CD4-positive, alpha-beta T cell treated with Interleukin-4 for 4 hours (primary cell): ENCODE data around the gene TCF7.
A peak's percentile ranks its signal among the peaks of the same experiment; 100 is the strongest.

Source experiments
- DNase-seq: peaks from one replicate; pipeline ENCODE4 v3.0.0-alpha.2; 2020

TCF7 gene

DNA sequence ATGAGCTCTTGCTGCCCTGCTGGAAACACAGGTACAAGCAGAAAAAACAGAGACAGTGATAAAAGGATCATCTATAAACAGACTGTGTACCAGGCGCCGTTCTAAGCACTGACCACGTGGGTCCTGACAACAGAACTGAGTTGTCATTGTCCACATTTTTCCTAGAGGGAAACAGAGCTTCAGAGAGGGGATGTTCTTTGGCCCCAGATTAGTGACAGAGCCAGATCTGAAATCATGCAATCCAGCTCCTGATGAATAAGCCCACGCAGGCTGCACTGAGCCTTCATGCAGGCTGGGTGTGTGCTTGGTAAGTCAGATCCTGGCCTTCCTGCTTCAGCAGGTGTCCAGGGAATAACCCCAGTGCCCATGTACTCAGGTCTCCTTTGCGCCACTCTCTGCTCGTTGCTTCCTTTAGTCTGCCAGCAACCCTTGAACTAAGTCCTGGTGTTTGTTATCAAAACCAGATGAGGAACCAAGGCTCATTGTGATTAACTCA lies 22.8 kb upstream of the TCF7 start:
- no peak for DNase-seq

DNA sequence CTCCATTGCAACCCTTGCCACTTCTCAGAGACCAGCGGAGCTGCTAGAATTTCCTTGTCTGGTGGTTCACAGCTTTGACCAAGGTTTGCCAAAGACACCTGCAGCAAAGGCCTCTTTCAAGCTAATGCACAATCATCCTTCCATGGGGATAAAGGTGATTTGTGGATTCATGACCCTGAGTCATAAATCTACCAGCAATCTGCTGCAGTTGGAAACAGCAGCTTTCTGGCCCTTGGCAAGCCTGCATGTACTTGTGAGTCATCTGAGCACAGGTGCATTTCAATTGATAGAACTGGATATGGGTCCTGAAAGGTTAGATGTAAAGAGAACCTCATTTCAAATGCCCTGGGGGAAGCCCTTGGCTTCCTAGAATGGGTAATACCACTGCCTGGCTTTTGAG lies 21.6 kb upstream of the TCF7 start:
- DNase-seq, result no peak

DNA sequence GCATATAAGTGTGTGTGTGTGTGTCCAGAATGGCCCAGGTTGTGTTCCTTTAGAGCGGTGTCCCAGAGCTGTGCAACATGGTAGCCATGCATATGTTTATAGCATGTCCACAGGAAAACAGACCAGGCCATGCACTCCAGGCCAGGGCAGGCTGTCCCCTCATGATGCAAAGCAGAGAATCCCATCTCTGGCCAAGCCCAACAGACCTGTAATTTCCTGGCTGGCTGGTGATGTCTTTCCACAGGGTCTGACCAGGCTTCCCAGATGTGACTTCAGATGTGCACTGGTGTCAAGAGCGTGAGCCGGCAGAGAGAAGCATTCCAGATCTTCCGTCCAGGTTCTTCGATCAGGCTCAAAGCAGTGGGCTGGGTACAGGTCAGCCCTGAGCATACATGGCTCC lies 21.1 kb upstream of the TCF7 start:
- no peak for DNase-seq

DNA sequence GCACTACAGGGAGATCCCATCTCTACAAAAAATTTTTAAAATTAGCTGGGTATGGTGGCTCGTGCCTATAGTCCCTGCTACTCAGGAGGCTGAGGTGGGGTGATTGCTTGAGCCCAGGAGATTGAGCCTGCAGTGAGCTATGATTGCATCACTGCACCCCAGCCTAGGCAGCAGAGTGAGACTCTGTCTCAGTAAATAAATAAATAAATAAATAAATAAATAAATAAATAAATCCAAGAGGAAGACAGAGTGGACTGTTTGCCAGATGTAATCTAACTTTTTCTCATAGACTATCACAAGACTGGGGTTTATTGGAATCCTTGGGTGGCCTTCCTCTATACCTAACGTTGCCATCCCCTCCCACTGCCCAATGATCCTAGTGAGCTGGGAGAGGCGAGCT lies 19.2 kb upstream of the TCF7 start:
- DNase-seq, result no peak

DNA sequence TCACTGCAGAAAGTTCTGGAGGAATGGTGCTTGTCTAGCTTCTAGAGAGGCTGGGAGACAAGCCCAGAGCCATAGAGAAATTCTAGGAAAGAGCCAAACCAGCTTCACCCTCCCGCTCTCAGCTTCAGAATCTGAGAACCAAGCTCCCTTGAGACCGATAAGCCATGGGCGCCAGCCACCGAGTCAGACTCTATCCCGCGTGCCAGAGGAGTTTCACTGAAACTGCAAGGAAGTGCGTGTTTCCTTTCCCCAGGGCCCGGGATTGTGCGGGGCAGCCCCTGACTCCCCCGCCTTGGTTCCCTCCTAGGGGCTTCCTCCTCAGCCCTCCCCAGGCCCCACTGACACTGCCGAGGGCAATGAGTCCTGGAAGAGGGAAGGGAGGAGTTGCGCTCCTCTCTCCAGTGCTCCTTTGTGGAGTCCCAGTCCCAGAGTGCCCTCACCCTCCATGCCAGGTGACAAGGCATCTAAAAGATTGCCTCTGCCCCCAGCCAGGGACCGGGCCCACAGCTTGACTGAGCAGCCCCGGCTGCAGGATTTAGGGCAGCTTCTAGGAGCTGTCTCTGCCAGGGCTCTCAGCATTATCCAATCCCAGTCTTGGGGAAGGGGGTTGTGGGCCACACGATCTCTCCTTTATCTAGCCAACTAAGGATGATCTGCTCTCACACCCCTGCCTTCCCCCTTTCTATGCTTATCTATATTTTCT lies 18.4 kb upstream of the TCF7 start:
- no peak for DNase-seq

DNA sequence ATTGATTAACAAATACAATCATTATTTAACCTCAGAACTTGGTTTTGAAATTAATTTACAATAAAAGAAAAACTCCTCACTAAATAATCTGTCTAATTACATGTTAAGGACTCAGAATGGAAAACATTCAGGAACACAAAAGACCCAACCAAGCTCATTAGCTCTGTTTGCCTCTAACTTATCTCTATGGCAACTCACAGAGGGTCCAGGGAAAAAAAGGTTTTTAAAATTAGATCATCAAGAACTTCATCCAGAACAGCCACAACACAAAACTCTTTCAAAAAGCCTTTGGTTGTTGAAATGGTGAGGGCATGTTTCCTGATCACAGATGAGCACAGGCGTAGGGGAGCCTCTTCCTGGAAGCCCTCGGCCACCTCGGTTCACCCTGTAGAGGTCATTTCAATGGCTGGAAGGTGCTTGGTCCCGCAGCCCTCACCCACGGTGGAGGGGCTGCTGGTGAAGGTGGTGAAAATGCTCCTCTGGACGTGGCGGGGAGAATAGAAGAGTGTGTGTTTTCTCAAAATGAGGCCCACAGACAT lies 17.2 kb upstream of the TCF7 start:
- no peak for DNase-seq

DNA sequence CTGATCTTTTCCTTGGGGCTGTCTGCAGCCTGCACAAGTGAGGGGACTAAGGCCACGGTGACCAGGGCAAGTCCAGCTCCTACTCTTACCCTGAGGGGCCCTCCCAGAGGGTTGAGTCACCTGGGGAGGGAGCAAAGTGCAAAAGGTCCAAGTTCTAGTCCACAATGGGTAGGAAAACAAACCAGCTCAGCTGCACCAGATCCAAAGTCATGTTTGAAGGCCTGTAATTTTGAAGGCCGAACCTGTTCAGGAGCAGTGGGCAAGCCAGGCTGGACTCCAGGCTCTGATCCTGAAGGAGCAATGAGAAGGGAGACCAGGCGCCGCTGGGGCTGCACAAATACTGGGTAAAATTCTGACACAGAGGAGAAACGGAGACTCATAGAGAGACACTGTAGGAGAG lies 15.8 kb upstream of the TCF7 start:
- DNase-seq, result no peak

DNA sequence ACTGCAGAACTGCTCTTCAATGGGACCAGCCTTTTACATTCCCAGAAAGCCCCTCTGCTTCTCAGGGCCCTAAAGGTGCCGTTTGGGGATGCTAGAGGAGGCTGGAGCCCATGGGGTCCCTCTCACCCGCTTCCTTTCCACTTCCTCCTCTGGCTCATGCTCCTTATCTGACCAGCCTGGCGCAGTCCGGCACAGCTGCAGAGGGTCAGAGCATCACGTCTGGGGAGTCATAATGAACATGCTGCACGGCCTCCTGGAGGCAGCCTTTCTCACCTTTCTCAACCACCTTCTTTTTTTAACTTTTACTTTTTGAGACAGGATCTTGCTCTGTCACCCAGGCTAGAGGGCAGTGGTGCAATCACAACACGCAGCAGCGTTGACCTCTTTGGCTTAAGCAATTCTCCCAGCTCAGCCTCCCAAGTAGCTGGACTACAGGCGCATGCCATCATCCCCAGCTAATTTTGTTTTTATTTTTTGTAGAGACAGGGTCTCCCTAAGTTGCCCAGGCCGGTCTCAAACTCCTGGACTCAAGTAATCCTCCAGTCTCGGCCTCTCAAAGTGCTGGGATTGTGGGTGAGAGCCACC lies 15.1 kb upstream of the TCF7 start:
- no peak for DNase-seq

DNA sequence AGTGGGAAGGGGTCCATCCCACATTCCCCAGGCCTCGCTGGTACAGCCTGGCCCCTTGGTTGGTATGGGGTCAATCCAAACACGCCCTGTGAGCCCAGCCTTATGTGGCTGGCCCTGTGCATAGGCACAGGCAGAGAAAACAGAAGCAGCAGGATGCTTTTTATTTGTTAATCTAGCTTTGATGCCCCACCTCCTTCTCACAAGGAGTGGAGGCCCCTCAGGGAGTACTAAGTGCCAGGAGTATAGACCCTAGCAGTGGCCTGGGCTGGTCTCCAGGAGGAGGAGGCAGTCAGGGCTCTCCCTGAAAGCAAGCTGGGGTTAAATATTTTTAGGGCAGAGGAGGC lies 14.6 kb upstream of the TCF7 start:
- DNase-seq, result no peak

DNA sequence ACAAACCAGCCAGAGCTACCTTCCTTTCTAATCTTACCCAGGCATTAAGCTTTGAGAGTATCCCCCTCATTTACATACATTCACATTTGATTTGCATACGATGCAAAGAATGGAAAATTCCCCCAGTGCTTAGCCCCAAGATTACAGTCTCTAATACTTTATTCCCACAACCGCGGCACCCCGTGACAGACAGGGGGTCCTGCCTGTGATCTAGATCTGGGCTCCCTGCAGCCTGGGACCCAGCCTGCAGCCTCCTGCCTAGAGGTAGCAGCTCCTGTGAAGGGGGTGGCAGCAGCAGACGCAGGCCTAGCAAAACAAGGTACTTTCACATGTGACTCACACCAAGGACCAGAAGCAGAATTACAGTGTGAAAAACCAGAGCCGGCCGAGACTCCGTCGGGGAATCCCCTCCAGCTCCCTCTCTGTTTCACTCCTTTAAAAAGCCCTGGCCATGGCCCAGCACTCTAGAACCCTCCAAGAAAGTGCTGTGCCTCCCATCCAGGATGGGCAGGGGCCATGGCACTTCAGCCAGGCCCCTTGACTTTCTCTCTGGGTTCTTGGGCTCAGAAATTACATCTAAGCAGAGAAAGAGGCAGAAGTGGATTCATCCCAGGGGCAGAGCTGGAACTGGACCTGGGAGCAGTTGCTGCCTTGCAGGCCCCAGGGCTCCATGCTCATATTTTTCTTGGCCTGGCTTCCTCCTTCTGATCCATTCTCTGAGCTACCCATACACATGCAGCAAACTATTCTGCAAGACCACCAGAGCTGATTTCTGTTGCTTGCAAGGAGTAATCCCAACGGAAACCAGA lies 14.0 kb upstream of the TCF7 start:
- DNase-seq, result peak; percentile 95

DNA sequence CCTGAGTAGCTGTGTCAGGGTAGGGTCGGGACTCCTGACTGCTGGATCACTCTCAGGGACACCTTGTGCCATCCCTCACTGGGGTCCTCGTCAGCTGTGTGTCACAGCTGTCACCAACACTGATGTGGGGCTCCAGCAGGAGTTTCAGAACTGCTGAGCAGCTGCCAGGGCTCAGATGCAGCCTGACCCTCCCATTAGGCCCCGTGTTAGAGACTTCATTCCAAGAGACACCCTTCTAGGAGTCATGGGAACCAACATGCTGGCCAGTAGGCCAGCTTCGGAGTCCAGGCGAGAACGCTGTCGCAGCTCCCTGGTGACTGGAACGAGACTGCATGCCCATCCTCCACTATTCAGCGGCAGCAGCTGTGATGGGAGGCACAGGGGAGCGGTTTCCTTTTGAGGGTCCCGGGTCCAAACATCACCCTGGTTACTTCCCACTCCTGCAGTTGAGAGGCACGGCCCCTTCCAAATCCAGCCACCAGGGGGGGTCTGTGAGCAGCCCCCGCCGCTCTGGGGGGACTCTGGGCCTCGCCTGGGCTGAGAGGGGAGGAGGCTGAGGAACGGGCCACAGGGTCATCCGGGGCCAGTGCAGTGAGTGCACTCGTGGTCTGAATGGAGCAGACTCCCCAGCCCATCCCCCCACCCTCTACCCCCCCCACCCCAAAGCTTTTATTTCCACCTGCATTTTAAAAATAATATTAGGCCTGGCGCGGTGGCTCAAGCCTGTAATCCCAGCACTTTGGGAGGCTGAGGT lies 12.6 kb upstream of the TCF7 start:
- peak; percentile 66 for DNase-seq

DNA sequence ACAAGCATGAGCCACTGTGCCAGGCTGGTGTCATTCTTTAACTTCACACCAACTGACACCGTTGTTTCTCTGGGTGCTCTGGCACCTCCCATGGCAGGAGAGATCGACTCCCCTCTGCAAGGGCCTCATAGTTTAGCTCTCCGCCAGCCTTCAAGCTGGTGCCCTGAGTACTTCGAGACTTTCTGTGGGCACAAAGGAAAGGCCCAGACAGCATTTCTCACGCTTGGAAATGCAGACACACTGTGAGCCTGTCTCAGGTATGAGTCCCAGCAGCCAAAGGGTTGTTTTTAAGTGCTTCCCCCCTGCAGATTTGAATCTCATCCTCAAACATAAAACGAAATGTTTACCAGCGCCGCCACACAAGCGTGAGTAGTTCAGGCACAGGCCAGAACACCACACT lies 11.1 kb upstream of the TCF7 start:
- DNase-seq, result peak; percentile 69

DNA sequence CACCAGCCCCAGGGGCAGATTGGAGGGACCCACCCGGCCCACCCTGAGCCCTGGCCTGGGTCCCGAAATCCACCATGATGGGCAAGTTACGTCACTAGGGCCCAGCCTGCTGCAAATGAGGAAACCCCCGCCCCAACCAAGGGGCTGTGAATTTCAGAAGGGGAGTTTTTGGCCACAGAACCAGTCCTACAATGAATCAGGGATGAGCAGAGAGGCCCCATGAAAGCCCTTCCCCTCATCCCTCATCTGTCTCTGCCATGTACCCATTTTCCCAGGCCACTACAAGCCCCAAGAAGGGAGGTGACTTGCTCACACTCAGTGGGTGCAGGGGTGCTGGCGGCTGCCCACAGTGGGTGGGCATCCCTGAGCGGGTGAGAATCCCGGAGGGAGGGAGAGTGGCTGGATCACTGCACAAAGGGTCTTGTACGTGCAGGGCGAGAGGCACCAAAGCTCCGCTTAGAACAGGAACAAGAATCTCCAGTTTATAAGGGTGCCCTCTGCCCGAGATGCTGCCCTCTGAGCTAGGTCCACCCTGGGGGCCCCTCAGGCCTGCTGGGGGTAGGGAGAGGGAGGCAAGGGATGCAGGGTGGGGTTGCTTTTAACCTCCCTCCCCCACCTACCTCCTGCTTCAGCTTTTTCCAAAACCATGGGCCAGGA lies 10.4 kb upstream of the TCF7 start:
- no peak for DNase-seq

DNA sequence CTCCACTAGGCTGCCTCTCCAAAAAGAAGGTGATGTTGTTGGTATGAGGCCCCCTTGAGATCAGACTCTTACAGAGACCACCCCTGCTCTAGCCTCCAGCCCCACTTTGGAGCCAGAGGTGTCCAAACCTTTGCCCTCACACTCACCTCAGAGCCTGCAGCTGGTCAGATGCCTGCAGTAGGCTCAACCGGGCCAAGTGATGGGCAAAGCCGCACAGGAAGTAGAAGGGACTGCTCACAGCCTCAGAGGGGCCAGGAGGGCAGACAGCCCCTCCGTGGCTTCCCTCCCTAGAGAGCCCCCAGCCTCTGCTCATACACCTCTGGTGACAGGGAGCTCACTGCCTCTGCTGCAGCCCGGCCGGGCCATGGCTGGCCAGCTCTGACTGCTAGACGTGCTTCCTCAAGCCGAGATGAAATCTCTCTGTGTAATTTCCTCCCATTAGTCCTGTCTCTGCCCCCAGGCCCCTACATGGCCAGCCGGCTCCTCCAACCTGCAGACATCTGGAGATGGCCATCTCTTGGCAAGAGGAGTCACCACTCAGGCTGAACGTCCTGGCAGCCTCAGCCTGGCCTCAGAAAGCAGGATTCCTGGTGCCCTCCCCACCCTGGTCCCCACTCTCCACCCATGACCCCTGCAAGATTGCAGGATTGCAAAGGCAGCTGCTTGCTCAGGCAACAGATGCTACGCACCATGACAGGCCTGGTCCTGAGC lies 7.3 kb upstream of the TCF7 start:
- DNase-seq, result no peak

DNA sequence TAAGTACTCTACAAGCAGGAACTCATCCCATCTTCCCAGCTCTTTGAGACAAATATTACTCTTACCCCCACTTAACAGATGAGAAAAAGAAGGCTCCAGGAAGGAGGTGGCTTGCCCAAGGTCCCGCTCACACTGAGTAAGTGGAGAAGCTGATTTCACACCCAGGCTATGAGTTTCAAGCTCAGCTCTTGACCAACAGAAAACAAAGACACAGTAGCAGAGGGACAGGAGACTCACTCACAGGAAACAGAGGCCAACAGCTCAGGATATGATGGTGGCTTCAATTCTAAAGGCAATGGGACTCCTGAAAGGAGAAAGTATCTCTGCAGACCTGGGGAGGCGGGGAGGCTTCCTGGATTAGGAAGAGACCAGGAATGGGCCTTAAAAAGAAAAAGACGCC lies 6.7 kb upstream of the TCF7 start:
- no peak for DNase-seq

DNA sequence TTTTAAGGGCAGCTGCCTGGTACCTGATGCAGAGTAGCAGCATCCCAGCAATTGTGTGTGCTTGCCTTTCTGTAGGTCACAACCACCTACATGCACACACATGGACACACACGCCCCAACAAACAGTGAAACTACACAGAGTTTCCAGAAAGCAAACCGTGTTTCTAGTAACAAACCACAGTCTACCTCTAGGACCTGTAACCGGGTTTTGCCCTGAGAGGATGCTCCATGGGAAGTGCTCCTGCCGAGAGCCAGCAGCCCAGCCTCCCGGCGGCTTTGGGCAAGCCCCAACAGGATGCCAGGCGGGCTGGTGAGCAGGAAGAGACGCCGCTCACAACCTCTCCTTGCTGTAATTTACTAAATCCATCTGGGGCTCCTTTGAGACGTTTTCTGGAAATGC lies 4.1 kb upstream of the TCF7 start:
- no peak for DNase-seq

DNA sequence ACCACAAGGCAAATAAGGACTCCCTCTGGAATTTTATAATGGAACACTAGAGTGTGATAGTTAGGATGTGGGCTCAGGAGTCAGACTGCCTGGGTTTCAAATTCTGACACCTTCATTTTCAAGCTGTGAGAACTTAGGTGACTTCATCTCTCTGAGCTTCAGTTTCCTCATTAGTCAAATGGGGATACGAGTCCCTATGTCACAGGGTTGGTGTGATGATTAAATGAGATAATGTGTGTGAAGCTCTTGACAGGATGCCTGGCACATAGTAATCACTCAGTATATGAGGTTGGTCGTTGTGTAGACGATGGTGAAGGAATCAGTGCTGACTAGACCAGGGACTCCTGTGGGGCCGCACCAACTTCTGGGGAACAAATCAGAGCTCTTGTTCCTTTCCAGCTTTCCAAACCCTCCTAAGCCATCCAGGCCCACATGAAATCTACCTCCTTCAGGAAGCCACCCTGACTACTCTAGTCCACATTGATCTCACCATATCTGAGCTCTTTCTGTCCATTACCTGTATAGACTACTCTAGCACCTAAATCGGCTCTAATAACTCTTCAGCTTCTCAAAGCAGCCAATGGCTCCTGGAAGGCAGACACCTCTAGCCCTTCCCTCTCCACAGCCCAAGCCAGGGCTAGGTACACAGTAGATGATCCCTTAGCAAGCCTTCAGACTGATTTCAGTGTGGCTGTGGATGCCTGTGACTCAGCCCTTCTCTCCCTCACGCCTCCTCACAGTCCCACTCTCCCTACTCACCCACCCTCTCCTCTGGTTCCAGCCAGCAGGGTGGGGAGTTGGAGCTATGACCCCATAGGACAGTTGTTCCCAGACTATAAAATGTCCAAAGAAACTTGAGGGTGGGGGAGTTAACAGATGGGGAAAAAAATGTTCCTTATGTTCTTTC lies 2.5 kb upstream of the TCF7 start:
- DNase-seq, result peak; percentile 79

DNA sequence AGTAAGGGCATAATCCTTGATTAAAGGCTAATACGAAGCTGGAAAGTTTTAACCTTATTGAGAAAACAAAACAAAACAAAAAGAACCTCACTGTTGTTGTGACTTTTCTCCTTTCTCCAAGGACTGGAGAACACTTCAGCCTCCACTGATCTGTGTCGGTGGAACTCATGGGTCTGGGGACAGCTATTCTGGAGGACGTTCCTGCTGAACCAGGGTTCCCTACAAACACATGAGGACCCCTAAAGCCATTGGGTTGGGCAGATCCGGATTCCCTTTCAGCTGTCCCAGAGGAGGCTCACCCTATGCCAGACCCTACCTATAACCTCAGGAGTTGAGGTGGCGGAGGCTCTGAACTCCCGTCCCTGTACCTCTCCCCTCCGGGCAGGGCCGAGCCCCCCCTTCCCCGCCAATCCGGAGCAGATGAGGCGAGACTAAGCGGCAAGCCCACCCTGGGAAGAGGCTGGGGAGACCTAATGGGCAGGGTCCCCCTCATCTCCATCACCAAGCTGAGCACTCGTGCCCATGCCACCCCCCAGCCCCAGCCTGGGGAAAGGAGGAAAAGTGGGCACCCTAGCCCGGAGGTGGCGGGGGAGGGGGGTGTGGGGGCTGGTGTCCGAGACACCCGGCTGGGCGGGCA lies 1.6 kb upstream of the TCF7 start:
- DNase-seq, result no peak

DNA sequence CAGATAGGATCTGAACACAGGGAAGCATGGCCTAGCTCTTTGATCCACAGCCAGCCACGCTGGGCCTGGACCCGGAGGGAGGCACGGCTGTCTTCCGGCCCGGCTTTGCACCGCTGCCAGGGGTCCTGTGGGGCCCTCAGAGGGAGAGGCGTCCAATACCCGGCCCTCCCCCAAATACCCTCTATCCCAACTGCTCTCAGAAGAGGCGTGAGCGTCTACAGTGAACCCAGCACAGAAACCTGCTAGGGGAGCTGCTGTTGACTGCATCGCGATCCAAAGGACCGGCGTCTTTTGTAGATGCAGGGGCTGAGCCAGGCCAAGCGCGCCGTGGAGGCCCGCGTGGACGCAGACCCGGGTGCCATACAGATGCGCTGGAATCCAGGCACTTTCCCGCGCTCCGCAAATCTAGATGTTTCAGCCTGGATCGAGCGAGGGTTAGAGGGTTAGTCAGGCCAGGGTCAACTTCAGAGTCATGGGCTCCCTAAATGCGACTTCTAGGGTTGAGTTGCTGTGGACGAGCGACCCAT lies 1.1 kb upstream of the TCF7 start:
- DNase-seq, result no peak
